Activated effector memory CD4-positive, alpha-beta T cell treated with anti-CD3 and anti-CD28 coated beads, Interleukin-2, amount 50 U/mL, for 16 hours (primary cell): Measurements from ENCODE around the gene RYR3.

Experiments used
- DNase-seq: peaks from one replicate; pipeline ENCODE4 v3.0.0-alpha.2; 2020

Gene RYR3

GRCh38 chr15:33730815-33731214 lies 420.0 kb downstream of the RYR3 start:
- DNase-seq, result no peak

GRCh38 chr15:33735143-33735542 lies 424.4 kb downstream of the RYR3 start:
- no peak for DNase-seq

- DNase-seq, result no peak
Measured at GRCh38 chr15:33735637-33736247, 425.0 kb downstream of the RYR3 start.

GRCh38 chr15:33737687-33738601 lies 427.2 kb downstream of the RYR3 start:
- DNase-seq, result no peak

GRCh38 chr15:33738941-33739664 lies 428.3 kb downstream of the RYR3 start:
- no peak for DNase-seq

GRCh38 chr15:33742306-33742705 lies 431.5 kb downstream of the RYR3 start:
- no peak for DNase-seq

- no peak for DNase-seq
Measured at GRCh38 chr15:33742800-33743199, 432.0 kb downstream of the RYR3 start.

- DNase-seq, result no peak
Measured at GRCh38 chr15:33746203-33746602, 435.4 kb downstream of the RYR3 start.

GRCh38 chr15:33753012-33753411 lies 442.2 kb downstream of the RYR3 start:
- no peak for DNase-seq

GRCh38 chr15:33754242-33754641 lies 443.5 kb downstream of the RYR3 start:
- DNase-seq, result no peak

GRCh38 chr15:33756961-33757360 lies 446.2 kb downstream of the RYR3 start:
- no peak for DNase-seq

GRCh38 chr15:33757516-33758232 lies 446.9 kb downstream of the RYR3 start:
- no peak for DNase-seq

- DNase-seq, result no peak
Measured at GRCh38 chr15:33766389-33766788, 455.6 kb downstream of the RYR3 start.

GRCh38 chr15:33768670-33769190 lies 458.0 kb downstream of the RYR3 start:
- DNase-seq, result no peak

GRCh38 chr15:33773969-33774368 lies 463.2 kb downstream of the RYR3 start:
- DNase-seq, result no peak

GRCh38 chr15:33778852-33779251 lies 468.1 kb downstream of the RYR3 start:
- no peak for DNase-seq

GRCh38 chr15:33780011-33780768 lies 469.4 kb downstream of the RYR3 start:
- no peak for DNase-seq

GRCh38 chr15:33782966-33783365 lies 472.2 kb downstream of the RYR3 start:
- no peak for DNase-seq

GRCh38 chr15:33785366-33785765 lies 474.6 kb downstream of the RYR3 start:
- DNase-seq, result no peak

GRCh38 chr15:33788906-33789540 lies 478.3 kb downstream of the RYR3 start:
- no peak for DNase-seq

- no peak for DNase-seq
Measured at GRCh38 chr15:33794453-33794852, 483.7 kb downstream of the RYR3 start.
